HUDEP-2 (cell line): ENCODE data around the gene CD163L1.

ENCODE experiments used
- DNase-seq, 76 experiments: peaks; one replicate each; lab custom pipeline; 2025; ENCODE audit not compliant: unreplicated experiment in 76 of 76; lab: John Stamatoyannopoulos, UW

CD163L1 gene

DNA sequence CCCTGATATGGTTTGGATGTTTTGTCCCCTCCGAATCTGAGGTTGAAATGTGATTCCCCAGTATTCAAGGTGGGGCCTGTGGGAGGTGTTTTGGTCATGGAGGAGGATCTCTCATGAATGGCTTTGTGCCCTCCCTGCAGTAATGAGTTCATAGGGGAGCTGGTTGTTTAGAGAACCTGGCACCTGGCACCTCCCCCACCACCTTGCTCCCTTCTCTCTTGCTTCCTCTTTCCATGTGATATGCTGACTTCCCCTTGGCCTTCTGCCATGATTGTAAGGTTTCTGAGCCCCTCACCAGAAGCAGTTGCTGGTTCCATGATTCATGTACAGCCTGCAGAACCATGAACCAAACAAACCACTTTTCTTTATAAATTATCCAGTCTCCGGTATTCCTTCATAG, 32.6 kb downstream of the CD163L1 start:
- peak in 2 of 76 experiments; percentile 0 to 10 for DNase-seq

DNA sequence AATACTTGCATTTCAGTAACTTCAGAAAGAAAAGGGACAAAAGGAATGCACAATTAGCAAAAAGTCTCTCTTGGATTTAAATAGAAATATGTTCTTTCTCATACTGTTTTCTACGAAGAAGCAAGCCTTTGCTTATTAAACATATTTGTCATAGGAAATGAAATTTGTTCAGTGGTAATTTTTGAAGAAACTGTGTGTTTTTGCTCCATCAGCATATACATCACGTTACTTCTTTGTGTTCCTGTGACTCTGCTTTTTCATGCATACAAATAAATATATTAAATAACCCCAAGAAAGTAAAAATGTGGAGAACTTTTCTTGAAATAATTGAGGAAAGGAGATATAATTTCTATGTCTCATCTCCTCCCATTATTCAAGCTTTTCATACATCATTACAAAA, 39.7 kb downstream of the CD163L1 start:
- no peak for DNase-seq

DNA sequence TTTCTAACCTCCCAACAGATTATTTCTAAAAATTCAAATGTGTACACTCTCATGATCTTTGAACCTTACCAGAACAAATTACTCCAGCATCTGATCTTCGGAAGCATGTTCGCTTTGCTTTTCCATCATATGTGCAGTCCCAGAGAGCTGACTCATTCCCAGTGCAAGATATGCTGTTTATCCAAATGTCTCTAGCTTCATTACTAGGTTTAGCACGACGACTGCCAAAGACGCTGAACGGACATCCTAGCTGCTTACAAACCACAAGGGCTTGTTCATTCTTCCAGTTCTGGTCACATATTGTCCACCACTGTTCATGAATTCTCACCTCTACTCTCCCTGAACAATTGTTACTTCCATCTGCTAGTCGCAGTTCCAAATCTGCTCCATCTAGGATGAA, 40.5 kb downstream of the CD163L1 start:
- no peak for DNase-seq

DNA sequence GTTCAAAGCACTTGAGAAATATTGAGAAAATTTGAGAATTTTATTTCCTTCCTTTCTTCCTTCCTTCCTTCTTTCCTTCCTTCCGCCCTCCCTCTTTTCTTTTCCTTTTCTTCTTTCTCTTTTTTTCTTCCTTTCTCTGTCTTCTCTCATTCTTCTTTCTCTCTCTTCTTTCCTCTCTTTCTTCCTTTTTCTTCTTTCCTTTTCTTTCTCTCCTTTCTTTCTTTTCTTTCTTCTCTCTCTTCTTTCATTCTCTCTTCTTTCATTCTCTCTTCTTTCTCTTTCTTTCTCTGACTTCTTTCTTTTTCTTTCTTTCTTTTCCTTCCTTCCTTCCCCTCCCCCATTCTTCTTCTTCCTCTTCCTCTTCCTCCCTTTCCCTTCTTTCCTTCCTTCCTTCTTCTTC, 44.9 kb downstream of the CD163L1 start:
- DNase-seq: no peak

DNA sequence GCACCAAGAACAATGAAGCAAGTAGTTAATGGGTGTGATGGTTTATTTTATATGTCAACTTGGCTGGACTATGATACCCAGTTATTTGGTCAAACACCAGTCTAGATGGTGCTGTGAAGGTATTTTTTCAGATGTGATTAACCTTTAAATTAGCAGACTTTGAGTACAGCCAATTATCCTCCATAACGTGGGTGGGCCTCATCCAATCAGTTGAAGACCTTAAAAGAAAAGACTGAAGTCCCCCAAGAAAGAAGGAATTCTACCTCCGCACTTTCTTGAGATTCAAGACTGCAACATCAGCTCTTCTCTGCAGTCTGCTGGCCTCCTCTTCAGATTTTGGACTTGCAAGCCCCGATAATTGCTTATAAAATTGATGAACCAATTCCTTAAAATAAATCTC, 47.5 kb downstream of the CD163L1 start:
- DNase-seq: no peak

DNA sequence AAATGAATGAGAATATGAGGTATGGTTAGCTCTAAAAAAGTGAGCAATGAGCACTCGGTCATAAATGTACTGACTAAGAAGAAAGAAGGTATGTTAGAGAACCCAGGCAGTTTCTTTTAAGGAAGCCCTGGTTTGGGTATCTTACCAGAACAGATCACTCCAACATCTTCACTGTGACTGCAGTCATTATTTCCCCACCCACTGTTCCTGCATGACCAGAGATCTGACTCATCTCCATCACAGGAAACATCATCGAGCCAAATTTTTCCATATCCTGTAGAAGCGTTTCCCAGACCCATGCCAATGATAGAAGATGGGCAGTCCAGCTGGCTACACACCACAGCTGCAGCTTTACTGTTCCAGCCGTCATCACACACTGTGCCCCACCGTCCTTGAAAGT, 48.0 kb downstream of the CD163L1 start:
- no peak for DNase-seq

DNA sequence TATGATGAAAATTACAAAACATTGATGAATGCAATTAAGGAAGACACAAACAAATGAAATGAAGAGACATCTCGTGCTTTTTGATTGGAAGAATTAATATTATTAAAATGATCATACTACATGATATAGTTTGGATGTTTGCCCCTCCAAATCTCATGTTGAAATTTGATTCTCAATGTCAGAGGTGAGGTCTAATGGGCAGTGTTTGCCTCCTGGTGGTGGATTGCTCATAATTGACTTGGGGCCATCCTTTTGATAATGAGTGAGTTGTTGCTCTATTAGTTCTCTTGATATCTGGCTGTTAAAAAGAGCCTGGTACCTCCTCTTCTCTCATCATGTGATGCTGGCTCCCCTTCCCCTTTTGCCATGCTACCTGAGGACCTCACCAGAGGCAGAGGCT, 56.7 kb downstream of the CD163L1 start:
- DNase-seq: peak in 2 of 76 experiments; percentile 20 to 26

DNA sequence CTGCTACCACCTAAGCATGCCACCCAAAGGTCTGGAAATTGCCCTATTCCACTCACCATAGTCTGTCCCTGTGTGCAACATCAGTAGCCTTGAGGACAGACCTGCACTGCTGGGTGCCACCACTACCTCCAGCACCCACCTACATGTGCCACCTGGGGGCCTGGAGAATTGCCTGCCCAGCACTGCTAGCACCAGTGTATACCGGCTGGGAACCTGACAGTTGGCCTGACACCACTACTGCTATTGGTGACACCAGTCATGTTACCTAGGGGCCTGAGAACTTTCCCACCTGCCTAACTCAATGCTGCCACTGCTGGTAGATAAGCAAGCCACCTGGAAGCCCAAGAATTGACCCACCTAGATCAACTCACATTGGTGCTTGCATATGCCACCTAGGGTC, 60.8 kb downstream of the CD163L1 start:
- no peak for DNase-seq

DNA sequence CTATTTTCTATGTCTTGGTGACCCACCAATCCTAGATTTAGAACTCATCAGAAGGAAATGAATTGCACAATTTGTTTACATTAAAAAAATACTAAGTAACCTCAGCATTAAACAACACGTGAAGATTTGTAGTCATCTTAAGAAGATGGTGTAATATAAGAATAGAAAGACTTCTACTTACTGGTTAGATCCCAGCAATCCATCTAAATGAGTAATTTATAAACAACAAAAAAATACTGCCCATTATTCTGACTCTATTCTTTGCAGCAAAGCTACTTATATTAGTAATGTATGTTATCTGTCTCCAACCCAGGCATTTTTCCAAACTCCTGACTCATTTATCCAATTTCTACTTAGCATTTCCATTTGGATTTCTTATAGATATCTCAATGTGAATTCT, 67.8 kb downstream of the CD163L1 start:
- DNase-seq: no peak

DNA sequence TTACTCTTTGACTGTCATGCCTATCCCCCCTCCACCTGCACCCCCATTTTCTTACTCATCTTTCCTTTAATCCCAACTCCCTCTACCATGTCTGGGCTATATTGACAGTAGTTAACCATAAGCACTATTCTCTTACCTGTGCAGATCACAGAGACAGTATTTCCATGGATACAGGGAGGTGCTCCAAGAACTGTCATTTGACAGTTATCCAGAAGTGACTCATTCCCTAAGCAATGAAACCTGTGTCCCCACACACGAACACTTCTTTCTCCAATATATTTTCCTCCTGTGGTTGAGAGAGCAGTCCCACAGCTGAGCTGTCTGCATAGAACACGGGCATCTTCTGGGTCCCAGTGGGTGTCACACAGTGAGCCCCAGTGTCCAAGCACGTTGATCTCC, 68.8 kb downstream of the CD163L1 start:
- no peak for DNase-seq

DNA sequence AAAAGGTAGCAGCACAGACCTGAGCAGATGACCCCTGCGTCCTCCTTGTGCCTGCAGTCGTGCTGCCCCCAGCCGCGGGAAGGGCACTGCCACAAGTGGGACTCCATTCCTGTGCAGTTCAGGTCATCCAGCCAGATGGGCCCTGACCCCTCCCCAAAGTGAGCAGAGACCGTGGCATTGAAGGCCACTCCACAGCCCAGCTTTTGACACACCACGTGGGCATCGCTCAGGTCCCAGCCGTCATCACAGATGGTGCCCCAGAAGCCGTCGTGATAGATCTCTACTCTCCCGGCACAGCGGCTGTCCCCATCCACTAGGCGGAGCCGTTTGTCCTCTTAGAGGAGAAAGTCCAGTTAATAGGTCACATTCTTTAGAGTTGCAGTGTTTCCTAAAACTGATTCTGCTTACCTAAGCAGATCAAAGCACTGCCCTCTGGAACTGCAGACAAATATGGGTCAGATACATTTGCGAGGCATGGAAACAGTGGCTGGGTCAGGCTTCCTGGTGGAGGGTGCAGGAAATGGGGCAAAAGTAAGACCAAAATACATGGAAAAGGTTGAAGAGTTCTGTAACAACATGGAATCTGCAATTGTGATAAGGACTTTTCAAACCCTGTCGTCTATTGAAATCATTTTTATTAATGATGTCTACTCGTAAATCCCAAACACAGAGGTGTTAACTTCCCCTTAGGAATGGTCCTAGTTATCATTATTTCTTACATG, 69.4 kb downstream of the CD163L1 start:
- peak in 35 of 76 experiments; percentile 1 to 72 (median 16) for DNase-seq

DNA sequence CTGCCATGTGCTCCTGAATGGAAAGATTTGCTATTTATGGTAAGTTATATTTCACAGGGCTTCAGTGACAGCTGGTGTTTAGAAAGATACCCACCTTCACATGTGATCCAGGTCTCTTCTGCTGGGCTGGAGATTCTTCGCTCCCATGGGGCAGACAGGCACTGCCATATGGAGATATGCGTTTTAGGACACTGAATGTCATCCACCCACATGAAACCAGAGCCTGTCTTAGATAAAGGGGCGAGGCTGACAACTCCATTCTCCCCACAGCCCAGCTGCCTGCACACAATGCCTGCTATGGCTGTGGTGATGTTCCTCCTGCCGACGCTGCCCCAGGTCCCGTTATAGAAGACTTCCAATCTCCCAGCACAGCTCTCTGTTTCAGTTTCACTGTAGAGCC, 70.7 kb downstream of the CD163L1 start:
- DNase-seq: peak in 46 of 76 experiments; percentile 8 to 81 (median 39)

DNA sequence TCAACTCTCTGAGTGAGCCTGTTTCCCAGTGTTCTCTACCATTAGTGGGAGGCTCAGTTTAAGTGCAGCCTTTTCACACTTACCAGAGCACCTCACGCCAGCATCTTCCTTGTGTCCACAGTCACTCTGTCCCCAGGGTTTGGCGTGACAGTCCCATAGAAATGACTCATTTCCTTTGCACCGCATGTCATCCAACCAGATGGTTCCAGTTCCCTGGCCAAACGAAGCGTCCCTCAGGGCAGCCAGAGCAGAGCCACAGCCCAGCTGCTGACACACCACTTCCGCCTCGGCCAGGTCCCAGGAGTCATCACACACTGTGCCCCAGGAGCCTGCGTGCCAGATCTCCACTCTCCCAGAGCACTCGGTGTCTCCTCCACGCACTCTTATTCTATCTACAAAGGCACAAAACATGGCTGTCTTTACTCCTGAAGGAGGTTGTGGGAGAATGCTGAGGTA, 74.7 kb downstream of the CD163L1 start:
- no peak for DNase-seq

DNA sequence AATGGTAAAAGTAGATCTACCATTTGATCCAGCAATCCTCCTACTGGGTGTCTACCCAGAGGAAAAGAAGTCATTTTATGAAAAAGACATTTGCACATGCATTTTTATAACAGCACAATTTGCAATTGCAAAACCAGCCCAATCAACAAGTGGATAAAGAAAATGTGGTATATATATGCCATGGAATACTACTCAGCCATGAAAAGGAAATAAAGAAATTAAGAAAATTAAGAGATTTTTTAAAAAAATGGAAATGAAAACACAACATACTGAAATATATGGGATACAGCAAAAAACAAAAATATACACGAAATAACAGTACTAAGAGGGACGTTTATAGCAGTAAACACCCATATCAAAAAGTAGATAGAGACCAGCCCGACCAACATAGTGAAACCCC, 81.2 kb downstream of the CD163L1 start:
- DNase-seq: no peak

DNA sequence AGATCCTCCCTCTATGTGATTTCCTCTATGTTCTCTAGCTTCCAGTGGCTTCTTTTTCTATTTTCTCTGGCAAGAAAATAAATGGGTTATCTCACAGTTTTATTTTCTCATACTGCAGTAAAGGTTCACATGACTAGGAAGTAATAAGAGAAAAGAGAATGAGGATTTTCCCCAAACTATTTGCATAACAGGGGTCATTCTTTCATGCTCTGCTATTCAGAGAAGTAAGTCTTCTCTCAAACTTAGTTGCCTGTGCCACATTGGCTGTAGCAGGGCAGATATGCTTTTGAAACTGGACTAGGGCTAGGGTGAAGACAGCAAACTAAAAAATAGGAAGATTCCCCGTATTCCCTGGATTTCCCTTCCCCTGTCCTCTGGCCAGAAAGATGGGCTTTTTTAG, 82.7 kb downstream of the CD163L1 start:
- DNase-seq: no peak

DNA sequence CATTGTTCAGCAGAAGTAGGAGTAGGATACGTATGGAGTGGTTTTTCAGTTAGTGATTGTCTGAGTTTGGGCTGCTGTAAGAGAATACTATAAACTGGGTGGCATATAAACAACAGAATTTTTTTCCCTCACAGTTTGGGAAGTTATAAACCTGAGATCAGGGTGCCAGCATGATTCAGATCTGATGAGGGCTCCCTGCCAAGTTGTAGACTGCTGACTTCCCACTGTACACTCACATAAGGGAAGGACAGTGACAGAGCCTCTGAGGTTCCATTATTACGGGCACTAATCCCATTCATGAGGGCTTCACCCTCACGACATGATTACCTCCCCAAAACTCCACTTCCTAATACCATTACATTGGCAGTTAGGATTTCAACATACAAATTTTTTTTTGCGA, 89.4 kb downstream of the CD163L1 start:
- peak in 46 of 76 experiments; percentile 3 to 52 (median 22) for DNase-seq

DNA sequence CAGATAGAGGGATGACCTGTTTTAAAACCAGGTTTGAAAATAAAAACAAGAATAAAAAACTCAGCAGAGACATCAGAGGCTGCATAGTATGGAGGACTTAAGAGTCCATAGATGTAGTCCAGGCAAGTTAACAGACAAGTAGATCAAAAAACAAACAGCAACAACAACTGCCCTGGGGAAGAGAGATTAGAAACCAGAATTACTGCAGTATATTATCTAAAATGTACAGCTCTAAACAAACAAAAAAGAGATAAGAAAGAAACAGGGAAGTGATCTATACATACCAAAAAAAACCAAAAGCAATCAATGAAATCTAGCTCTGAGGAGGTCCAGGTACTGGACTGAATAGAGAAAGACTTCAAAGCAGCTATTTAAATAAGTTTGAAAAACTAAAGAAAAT, 91.3 kb downstream of the CD163L1 start:
- peak in 17 of 76 experiments; percentile 1 to 50 (median 29) for DNase-seq

DNA sequence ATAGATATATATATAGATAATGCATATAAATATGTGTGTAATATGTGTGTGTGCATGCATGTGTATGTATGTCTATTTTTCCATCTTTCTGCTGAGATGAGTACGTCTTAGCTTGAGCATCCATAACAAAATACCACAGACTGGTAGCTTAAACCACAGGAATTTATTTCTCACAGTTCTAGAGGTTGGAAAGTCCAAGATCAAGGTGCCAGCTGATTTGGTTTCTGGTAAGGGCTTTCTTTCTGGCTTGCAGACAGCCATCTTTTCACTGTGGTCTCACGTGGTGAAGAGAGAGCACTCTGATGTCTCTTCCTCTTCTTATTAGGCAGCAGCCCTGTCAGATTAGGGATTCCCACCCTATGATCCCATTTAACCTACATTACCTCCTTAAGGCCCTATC, 92.8 kb downstream of the CD163L1 start:
- DNase-seq: no peak

DNA sequence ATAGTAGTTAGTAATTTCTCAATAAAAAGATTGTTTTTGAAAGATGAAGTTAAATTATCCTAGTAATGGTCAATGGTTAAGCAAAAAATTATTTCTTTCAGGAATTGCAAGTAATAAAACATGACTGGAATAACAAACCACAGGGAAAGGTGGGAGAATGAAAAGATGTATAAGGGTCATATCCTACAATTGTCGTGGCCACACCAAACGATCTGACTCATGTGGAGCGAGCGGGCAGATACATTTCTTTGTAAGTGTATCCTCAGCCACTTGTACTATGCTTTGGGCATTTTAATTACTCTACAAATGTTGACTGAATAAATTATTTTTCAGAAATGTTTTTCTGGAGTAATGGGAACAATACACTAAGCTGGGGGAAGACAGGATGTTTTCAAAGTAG, 94.5 kb downstream of the CD163L1 start:
- DNase-seq: no peak

DNA sequence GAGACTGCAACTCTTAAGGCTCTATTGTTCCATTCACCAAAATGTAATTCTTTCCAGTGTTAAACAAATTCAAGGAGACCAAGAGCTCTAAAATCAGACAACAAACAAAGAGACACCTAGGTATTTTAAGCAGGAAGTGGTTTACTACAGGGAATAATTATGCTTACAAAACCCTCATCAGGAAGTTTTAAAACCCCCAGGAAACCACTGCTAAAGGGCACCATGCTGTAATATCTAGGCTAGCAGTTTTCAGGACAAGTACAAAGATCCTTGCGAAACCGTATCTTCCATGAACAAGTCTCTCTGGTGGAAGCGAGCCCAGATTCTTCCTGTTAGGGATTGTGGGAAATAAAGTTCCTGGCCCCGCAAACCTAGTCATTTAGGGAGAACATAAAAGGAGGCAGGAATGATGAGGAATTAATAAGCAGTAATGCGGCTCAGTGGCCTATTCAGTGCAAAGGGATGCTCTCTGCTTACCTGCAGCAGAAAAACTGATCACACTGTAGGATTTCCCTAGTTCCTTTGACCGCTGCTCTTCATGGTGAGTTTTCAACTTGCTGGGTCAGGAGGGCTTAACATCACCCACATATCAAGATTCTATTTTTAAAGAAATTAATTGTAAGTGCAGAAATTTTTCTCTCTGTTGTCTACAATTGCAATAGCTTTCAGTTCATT, 97.3 kb downstream of the CD163L1 start:
- no peak for DNase-seq

DNA sequence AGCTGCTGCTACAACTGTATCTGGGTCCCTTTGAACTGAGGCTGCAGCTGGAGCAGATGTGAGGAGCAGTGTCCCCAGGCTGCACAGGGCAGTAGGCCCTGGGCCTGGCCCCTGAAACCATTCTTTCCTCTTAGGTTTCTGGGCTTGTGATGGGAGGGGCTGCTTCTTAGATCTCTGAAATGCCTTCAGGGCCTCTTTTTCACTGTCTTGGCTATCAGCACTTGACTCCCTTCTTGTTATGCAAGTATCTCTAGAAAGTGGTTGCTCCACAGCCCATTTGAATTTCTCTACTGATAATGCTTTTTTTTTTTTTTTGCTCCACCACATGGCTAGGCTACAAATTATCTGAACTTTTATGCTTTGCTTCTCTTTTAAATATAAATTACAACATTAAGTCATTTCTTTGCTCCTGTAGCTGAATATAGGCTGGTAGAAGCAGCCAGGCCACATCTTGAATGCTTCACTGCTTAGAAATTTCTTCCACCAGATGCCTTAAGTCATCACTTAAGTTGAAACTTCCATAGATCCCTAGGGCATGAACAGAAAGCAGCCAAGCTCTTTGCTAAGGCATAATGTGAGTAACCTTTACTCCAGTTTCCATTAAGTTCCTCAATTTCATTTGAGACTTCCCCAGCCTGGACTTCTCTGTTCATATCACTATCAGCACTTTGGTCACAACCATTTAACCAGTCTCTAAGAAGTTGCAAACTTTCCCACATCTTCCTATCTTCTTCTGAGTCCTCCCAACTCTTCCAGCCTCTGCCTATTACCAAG, 98.9 kb downstream of the CD163L1 start:
- DNase-seq: peak in 7 of 76 experiments; percentile 3 to 54 (median 45)
